IMR-90 (cell line): ENCODE data around the gene PKP4. TPM values are rescaled to one million over a fixed set of nuclear protein-coding genes. Genes with fewer than 3 reads are reported as not detected.

ENCODE experiments used
- ATAC-seq: fragments of 200-7000 bp; cut with Tn5 transposase; 2 replicates; pipeline ENCODE4 v1.9.1; 2020; ENCODE audit warnings: low read depth, mild to moderate bottlenecking, moderate library complexity
- BruUV-seq: library from RNA; stranded (reverse); fragments of 400-500 nt; replicated peaks from 2 replicates; lab custom pipeline; 2021; lab: Mats Ljungman, UMichigan
- CTCF ChIA-PET: fragments of 300-600 bp; formaldehyde crosslinking; extraction: SDS; loops from one replicate; lab custom pipeline; 2021; ENCODE audit warnings: antibody characterized with exemption; lab: Yijun Ruan, JAX
- POLR2A ChIA-PET: fragments of 300-600 bp; sonication (Branson Sonifier 250); formaldehyde crosslinking; loops from one replicate; lab custom pipeline; 2022; ENCODE audit warnings: antibody characterized with exemption; ENCODE audit not compliant: unreplicated experiment; lab: Charles Lee
- DNase-seq: peaks from one replicate; pipeline ENCODE4 v3.0.0; 2013
- H2AFZ ChIP-seq: replicated peaks from 2 replicates; pipeline ENCODE3; 2013; ENCODE audit warnings: low read length, mild to moderate bottlenecking; ENCODE audit not compliant: poor library complexity
- H2AK5ac ChIP-seq: 2 replicates; pipeline ENCODE4 v1.6.1; 2013; ENCODE audit warnings: low read depth, low read length, inconsistent platforms
- H2AK9ac ChIP-seq: replicated peaks from 2 replicates; pipeline ENCODE3; 2013; ENCODE audit warnings: mild to moderate bottlenecking, low read depth, low read length, moderate library complexity; ENCODE audit not compliant: poor library complexity
- H2BK120ac ChIP-seq: 2 replicates; pipeline ENCODE4 v1.6.1; 2013; ENCODE audit warnings: low read depth, low read length, inconsistent platforms
- H2BK15ac ChIP-seq: 3 replicates; pipeline ENCODE4 v1.6.1; 2013; ENCODE audit warnings: low read depth, low read length, inconsistent platforms
- H2BK20ac ChIP-seq: 2 replicates; pipeline ENCODE4 v1.6.1; 2013; ENCODE audit warnings: low read depth, mild to moderate bottlenecking, inconsistent platforms, low read length, moderate library complexity
- H2BK5ac ChIP-seq: 2 replicates; pipeline ENCODE4 v1.6.1; 2013; ENCODE audit warnings: mild to moderate bottlenecking, low read depth, low read length, inconsistent platforms; ENCODE audit not compliant: poor library complexity, severe bottlenecking
- H3K14ac ChIP-seq: replicated peaks from 2 replicates; pipeline ENCODE4 v1.6.1; 2013; ENCODE audit warnings: low read depth, low read length, inconsistent platforms
- H3K18ac ChIP-seq: 2 replicates; pipeline ENCODE4 v1.6.1; 2013; ENCODE audit warnings: low read depth, low read length, control low read depth
- H3K23ac ChIP-seq: 2 replicates; pipeline ENCODE4 v1.6.1; 2013; ENCODE audit warnings: low read depth, low read length, inconsistent platforms
- H3K27ac ChIP-seq: 2 replicates; pipeline ENCODE4 v1.5.1; 2013; ENCODE audit warnings: mild to moderate bottlenecking, control low read depth, low read length; ENCODE audit not compliant: insufficient read depth
- H3K27me3 ChIP-seq: 2 replicates; pipeline ENCODE4 v1.6.1; 2013; ENCODE audit warnings: low read length; ENCODE audit not compliant: control insufficient read depth, insufficient read depth
- H3K36me3 ChIP-seq: 2 replicates; pipeline ENCODE4 v1.6.1; 2013; ENCODE audit warnings: low read length, mixed read lengths; ENCODE audit not compliant: control insufficient read depth, insufficient read depth
- H3K4ac ChIP-seq: 2 replicates; pipeline ENCODE4 v1.6.1; 2013; ENCODE audit warnings: low read depth, low read length, inconsistent platforms
- H3K4me1 ChIP-seq: 2 replicates; pipeline ENCODE4 v1.6.1; 2013; ENCODE audit warnings: low read length, mixed read lengths; ENCODE audit not compliant: control insufficient read depth, insufficient read depth
- H3K4me2 ChIP-seq: 2 replicates; pipeline ENCODE4 v1.6.1; 2013; ENCODE audit warnings: low read depth, mild to moderate bottlenecking, control low read depth, low read length, moderate library complexity
- H3K4me3 ChIP-seq: 2 replicates; pipeline ENCODE4 v1.5.1; 2013; ENCODE audit warnings: low read depth, mild to moderate bottlenecking, control low read depth, low read length, moderate library complexity; ENCODE audit not compliant: insufficient read depth
- H3K56ac ChIP-seq: 2 replicates; pipeline ENCODE4 v1.6.1; 2013; ENCODE audit warnings: low read length, inconsistent platforms; ENCODE audit not compliant: insufficient read depth; ENCODE audit errors: extremely low read depth
- H3K79me1 ChIP-seq, 2 experiments: 2 replicates each; pipeline ENCODE4 v1.6.1; 2013; ENCODE audit warnings: low read length in 2 of 2, inconsistent platforms in 1 of 2, low read depth in 1 of 2
- H3K9ac ChIP-seq: 2 replicates; pipeline ENCODE4 v1.6.1; 2013; ENCODE audit warnings: low read depth, low read length, control low read depth
- H3K9me1 ChIP-seq: 2 replicates; pipeline ENCODE4 v1.6.1; 2013; ENCODE audit warnings: low read length, inconsistent platforms; ENCODE audit not compliant: insufficient read depth
- H3K9me3 ChIP-seq: 2 replicates; pipeline ENCODE4 v1.6.1; 2013; ENCODE audit warnings: low read length; ENCODE audit not compliant: control insufficient read depth, insufficient read depth
- H4K20me1 ChIP-seq: 2 replicates; pipeline ENCODE4 v1.6.1; 2013; ENCODE audit warnings: low read length, inconsistent platforms; ENCODE audit not compliant: insufficient read depth
- H4K5ac ChIP-seq: 2 replicates; pipeline ENCODE4 v1.6.1; 2013; ENCODE audit warnings: mild to moderate bottlenecking, low read depth, low read length, control low read depth
- H4K8ac ChIP-seq, 2 experiments: 2 replicates each; pipeline ENCODE4 v1.6.1; 2013; ENCODE audit warnings: low read depth in 2 of 2, low read length in 2 of 2, control low read depth in 1 of 2, inconsistent platforms in 1 of 2
- H4K91ac ChIP-seq: 2 replicates; pipeline ENCODE4 v1.6.1; 2013; ENCODE audit warnings: low read depth, low read length, inconsistent platforms; ENCODE audit not compliant: insufficient read depth
- BHLHE40 ChIP-seq: fragments of 150-350 bp; IDR thresholded peaks from 2 replicates; pipeline ENCODE4 v1.6.1; 2016; ENCODE audit warnings: mild to moderate bottlenecking, low read depth, low read length
- CEBPB ChIP-seq: IDR thresholded peaks from 2 replicates; pipeline ENCODE4 v1.6.1; 2012; ENCODE audit warnings: low read depth, low read length, improper control_type of control experiment
- CHD1 ChIP-seq: IDR thresholded peaks from 2 replicates; pipeline ENCODE4 v1.6.1; 2012; ENCODE audit warnings: low read depth, low read length, improper control_type of control experiment
- CTCF ChIP-seq: conservative IDR thresholded peaks from 2 replicates; pipeline ENCODE4 v1.5.1; 2012; ENCODE audit warnings: mild to moderate bottlenecking, low read depth, low read length, improper control_type of control experiment
- ELK1 ChIP-seq: fragments of 150-350 bp; IDR thresholded peaks from 2 replicates; pipeline ENCODE4 v1.6.1; 2016; ENCODE audit warnings: low read depth, mild to moderate bottlenecking, low read length, moderate library complexity, borderline replicate concordance
- FOS ChIP-seq: fragments of 150-350 bp; IDR thresholded peaks from 2 replicates; pipeline ENCODE4 v1.6.1; 2016; ENCODE audit warnings: low read depth, low read length
- MAFK ChIP-seq: IDR thresholded peaks from 2 replicates; pipeline ENCODE4 v1.6.1; 2012; ENCODE audit warnings: low read depth, low read length, improper control_type of control experiment
- MAZ ChIP-seq: IDR thresholded peaks from 2 replicates; pipeline ENCODE4 v1.6.1; 2012; ENCODE audit warnings: low read depth, mild to moderate bottlenecking, low read length, improper control_type of control experiment, moderate library complexity, borderline replicate concordance
- MXI1 ChIP-seq: IDR thresholded peaks from 2 replicates; pipeline ENCODE4 v1.6.1; 2012; ENCODE audit warnings: low read depth, mild to moderate bottlenecking, low read length, moderate library complexity, borderline replicate concordance
- NFE2L2 ChIP-seq: fragments of 150-350 bp; IDR thresholded peaks from 2 replicates; pipeline ENCODE4 v1.6.1; 2016; ENCODE audit warnings: low read depth, mild to moderate bottlenecking, low read length
- POLR2A ChIP-seq: IDR thresholded peaks from 2 replicates; pipeline ENCODE4 v1.6.1; 2012; ENCODE audit warnings: mild to moderate bottlenecking, low read depth, low read length
- RAD21 ChIP-seq: IDR thresholded peaks from 2 replicates; pipeline ENCODE4 v1.6.1; 2012; ENCODE audit warnings: low read length, improper control_type of control experiment
- RCOR1 ChIP-seq: IDR thresholded peaks from 2 replicates; pipeline ENCODE4 v1.6.1; 2012; ENCODE audit warnings: mild to moderate bottlenecking, low read length, improper control_type of control experiment; ENCODE audit not compliant: insufficient replicate concordance
- RFX5 ChIP-seq: IDR thresholded peaks from 2 replicates; pipeline ENCODE4 v1.8.0; 2012; ENCODE audit warnings: low read depth, mild to moderate bottlenecking, low read length, moderate library complexity
- SMC3 ChIP-seq: fragments of 150-350 bp; IDR thresholded peaks from 2 replicates; pipeline ENCODE4 v1.6.1; 2016; ENCODE audit warnings: low read depth, mild to moderate bottlenecking, antibody characterized with exemption, low read length, moderate library complexity
- WGBS, 2 experiments: methylation state at CpG; one replicate each; pipeline versions ENCODE4 v1.1.5 to v1.1.7; 2013; ENCODE audit warnings: missing lambda C conversion rate in 2 of 2; ENCODE audit not compliant: insufficient read length in 1 of 2; ENCODE audit errors: extremely low coverage in 2 of 2; 5-methylcytosine and 5-hydroxymethylcytosine counted together
- dilution Hi-C: fragments of 300-500 bp; cut with HindIII; formaldehyde crosslinking; loops from one replicate; pipeline ENCODE4 v1.14.3; 2018; ENCODE audit warnings: low sequenced_read_pairs; ENCODE audit not compliant: unreplicated experiment
- in situ Hi-C: fragments of 300-500 bp; cut with MboI; formaldehyde crosslinking; loops from 3 replicates; pipeline ENCODE4 v1.14.3; 2019; ENCODE audit warnings: low sequenced_read_pairs, inconsistent platforms, mixed read lengths
- intact Hi-C: fragments of 100-400 bp; cut with micrococcal nuclease; formaldehyde crosslinking; loops from 2 replicates; pipeline ENCODE4 v1.10.0; 2022
- polyA plus RNA-seq, 3 experiments: library from polyadenylated mRNA; depleted of rRNA; stranded (reverse); fragments of >200 nt; gene quantifications; 2 replicates each; pipeline ENCODE4 v1.2.3, GENCODE V29; 2012; ENCODE audit warnings: low replicate concordance in 1 of 3
- total RNA-seq: library from RNA; depleted of rRNA; stranded (reverse); fragments of >200 nt; gene quantifications from 2 replicates; pipeline ENCODE4 v1.2.3, GENCODE V29; 2012
- TF ChIP-seq, protein P1 (sequence below): fragments of 150-350 bp; IDR thresholded peaks from 2 replicates; pipeline ENCODE4 v1.6.1; 2017; ENCODE audit warnings: mild to moderate bottlenecking, antibody characterized with exemption, low read length, low read depth

PKP4 gene
- total and polyA plus RNA-seq, 2 of the 4 experiments (the other 2 are of a cell fraction) = 20.1 to 37.8 TPM

DNA sequence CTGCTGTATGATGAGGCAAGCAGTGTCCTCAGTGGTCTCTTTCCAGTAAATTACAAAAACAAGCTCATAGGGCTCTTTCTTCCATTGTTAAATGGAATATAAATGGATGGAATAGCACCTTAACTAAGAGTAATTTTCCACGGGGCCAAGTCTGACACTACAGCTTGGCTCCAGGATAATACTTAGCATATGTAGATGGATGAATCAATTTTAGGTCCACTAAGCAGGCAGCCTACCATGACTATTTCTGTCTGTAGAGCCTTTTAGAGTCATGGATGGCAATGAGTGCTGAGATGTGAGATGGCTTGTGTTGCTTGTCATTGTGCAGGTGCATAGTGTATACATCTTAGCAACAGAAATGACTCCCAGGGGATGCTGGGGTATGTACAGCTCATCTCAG, 125.9 kb downstream of the PKP4 start:
- POLR2A ChIA-PET = no interaction called here
- Histone ChIP-seq H2BK120ac (no peak overlapping the region), H3K4ac (no peak overlapping the region), H3K18ac (no peak overlapping the region), H4K5ac (no peak overlapping the region), H3K79me1 (peaks cover 5 to 9% of the 10 kb centered on the region in 2 experiments; a peak in 2 of 4 replicates), H2BK20ac (no peak overlapping the region), H4K91ac (no peak overlapping the region), H2AK5ac (no peak overlapping the region), H2AFZ (no peak overlapping the region), H3K14ac (no peak overlapping the region), H2BK5ac (no peak overlapping the region), H3K23ac (no peak overlapping the region), H3K4me1 (peaks cover 2% of the 10 kb centered on the region; the same call in 1 of the 2 replicates), H3K4me2 (no peak overlapping the region), H3K9me3 (no peaks in the 10 kb centered on the region), H3K27me3 (no peaks in the 10 kb centered on the region), H4K20me1 (no peaks in the 10 kb centered on the region), H3K9me1 (peaks cover 8% of the 10 kb centered on the region; the same call in 1 of the 2 replicates), H2BK15ac (no peak overlapping the region), H2AK9ac (no peak overlapping the region), H3K27ac (no peak overlapping the region), H3K4me3 (no peak overlapping the region), H3K9ac (no peak overlapping the region), H4K8ac (no peak overlapping the region), H3K56ac (no peak overlapping the region), H3K36me3 (0 out of 2 replicates have a peak, but pooled peaks cover 3% of the 10 kb centered on the region)
- in situ Hi-C loops (no loop called here), dilution Hi-C loops (no loop called here), intact Hi-C loops (no loop called here)
- DNase-seq (no peak), ATAC-seq (no peak)
- CTCF ChIA-PET = no interaction called here
- no CpG with 5 or more reads among the region's 1 CpG for WGBS, 2 experiments
- BruUV-seq = no TSS peak
- TF ChIP-seq CTCF (no peak), MXI1 (no peak), RAD21 (no peak), RCOR1 (no peak), NFE2L2 (no peak), BHLHE40 (no peak), RFX5 (no peak), ELK1 (no peak), POLR2A (no peak), SMC3 (no peak), MAZ (no peak), CHD1 (no peak), CEBPB (no peak), FOS (no peak), MAFK (no peak)
- TF ChIP-seq, protein P1, sequence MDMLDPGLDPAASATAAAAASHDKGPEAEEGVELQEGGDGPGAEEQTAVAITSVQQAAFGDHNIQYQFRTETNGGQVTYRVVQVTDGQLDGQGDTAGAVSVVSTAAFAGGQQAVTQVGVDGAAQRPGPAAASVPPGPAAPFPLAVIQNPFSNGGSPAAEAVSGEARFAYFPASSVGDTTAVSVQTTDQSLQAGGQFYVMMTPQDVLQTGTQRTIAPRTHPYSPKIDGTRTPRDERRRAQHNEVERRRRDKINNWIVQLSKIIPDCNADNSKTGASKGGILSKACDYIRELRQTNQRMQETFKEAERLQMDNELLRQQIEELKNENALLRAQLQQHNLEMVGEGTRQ = no peak
